ENCODE results near the gene TRPV4.

Gene TRPV4

GRCh38 chr12:109760930-109761921 is 72.0 kb downstream of the TRPV4 start:
- DNase-seq: no peak

DNA sequence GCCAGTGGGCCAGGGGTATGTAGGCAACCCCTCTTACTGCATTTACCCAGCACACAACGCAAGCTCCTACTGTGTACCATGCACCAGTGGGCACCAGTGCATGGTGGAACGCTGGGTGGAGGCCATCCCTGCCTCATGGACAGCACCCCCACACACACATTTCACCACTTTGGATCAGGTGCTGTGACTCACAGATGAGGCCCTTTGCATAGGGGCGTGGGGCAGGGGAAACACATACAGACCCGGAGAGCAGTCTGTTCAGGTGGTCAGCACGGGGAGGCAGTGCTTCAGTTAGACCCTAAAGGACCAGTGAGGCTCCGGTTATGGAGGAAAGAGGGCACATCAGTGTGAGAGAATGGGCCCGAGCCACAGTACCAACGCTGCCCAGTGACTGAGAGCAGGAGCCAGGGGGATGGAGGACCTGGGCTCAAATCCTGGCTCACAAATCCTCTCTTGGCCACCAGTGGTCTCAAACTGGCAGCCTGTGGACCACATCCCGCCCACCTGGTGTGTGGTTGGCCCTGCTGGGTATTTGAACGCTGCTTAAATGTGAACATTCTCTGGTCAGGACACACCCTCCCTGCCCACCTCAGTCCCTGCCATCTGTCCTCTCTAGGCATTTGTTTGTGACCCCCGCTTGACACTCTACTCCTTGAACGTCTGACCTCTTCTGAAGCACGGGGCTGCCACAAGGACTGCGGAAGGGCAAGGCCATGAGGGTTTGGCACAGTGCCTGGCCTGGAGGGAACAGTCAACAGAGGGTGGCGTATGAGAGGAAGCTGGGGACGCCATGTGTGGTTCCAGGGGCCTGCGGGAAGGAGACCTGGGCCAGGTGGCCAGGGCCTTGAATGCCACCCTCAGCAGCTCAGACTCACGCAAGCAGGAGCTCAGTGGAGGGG is 72.9 kb downstream of the TRPV4 start:
- DNase-seq: no peak

- DNase-seq: no peak
These were observed 73.6 kb downstream of the TRPV4 start for GRCh38 chr12:109759595-109759994.

- no peak for DNase-seq
These were observed 74.5 kb downstream of the TRPV4 start for GRCh38 chr12:109758426-109759420.

DNA sequence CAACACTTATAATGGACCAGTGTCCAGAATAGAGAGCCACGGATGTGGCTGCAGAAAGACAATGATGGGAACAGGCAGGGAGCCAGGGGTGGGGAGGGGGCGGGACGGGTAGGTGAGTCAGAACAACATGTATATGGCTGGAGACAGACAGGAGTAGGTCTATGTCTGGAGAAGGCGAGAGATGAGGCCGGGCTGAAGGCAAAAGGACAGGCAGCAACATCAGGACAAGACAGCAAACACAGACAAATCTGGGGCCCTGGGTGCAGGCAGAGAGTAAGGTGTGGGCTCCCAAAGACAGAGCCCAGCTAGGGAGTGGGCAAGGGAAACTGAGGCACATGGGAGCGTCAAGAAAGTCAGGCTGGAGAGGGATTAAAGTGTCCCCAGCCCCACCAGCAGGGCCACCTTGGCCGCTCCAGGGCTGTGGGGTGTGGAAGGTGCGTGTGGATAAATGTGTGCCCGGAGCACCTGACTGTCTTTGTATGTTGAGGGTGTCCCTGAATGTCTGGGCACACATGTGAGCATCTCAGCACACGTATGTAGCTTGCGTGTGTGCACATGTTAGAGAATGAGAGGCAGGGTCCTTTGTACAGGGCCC is 75.4 kb downstream of the TRPV4 start:
- DNase-seq: no peak

GRCh38 chr12:109756457-109756856 is 76.7 kb downstream of the TRPV4 start:
- no peak for DNase-seq

DNA sequence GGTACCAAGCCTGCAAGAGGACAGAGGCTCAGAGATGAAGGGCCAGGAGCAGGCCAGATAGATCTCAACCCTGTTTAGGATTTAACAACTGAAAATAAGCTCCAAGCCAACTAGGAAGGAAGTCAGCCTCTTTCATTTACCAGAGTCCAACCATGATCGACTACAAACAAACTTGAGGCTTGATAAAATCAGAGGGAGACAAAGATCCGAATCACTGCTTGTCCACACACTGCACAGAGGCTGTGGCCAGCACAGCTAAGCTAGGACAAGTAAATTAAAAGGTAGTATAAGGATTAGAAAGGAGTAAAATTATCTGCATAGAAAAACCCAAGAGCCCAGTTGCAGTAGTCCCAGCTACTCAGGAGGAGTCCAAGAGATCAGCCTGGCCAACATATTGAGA is 79.2 kb downstream of the TRPV4 start:
- DNase-seq: no peak

- DNase-seq: no peak
These were observed 80.2 kb downstream of the TRPV4 start for GRCh38 chr12:109753054-109753401.

DNA sequence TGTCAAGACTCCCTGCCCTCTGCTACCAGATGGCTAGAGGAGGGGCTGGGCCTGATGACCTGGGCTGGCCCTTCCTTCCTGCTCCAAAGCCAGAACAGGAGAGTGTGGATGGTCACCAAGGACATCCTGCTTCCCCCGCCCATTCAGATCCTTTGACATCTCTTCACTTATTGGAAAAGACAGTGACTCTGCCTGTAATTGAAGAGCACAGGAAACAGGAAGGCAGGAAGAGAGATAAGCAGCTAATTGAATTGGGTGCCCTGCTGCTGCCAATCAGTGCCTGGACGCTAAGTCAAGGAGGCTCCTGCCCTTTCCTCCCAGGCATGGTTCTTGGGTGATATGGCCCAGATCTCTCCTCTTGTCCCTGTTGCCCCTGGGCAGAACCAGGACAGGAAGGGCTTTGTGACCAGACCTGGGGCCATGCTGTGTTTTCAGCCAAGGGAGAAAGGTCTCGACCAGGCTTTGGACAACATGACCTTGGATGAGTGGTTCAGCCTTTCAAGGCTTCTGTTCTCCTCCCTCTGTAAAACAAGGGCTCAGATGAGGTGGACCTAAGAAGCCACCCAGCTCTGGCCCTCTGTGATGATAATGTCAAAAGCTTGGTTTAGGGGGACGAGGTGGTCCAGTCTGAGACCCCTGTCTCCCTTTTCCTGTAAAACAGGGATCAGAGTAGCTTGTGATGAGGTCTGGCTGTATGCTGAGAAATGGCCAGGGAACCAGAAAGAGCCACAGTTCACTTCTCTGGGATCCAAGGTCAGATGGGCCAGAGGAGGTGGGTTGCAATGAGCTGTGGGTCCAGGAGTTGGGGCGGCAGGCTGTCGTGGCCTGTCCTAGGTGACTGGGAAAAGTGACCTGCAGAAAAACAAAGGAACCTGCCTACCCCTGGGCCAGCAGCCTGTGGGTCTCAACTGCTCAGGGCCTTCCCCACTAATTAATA is 80.8 kb downstream of the TRPV4 start:
- no peak for DNase-seq

- DNase-seq: no peak
These were observed 87.9 kb downstream of the TRPV4 start for GRCh38 chr12:109744986-109745942.

DNA sequence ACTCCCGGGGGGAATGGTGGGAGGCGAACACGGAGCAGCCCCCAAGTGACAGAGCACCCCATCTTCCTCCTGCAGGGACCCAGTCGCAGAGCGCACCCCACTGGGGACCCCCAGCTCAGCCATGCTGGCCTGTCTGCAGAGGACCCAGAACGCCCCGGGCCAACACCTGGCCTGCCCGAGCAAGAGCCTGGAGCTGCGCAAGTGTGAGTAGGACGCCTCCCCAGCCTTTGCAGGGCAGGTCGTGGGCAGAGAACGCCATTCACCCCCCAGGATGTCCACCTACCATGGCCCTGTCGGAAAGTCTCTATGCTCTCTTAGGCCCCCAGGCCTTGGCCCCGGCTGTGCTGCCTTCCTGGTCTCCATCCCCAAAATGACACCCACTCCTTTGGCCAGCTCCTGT is 89.2 kb downstream of the TRPV4 start:
- no peak for DNase-seq

GRCh38 chr12:109743076-109743910 is 89.9 kb downstream of the TRPV4 start:
- no peak for DNase-seq

DNA sequence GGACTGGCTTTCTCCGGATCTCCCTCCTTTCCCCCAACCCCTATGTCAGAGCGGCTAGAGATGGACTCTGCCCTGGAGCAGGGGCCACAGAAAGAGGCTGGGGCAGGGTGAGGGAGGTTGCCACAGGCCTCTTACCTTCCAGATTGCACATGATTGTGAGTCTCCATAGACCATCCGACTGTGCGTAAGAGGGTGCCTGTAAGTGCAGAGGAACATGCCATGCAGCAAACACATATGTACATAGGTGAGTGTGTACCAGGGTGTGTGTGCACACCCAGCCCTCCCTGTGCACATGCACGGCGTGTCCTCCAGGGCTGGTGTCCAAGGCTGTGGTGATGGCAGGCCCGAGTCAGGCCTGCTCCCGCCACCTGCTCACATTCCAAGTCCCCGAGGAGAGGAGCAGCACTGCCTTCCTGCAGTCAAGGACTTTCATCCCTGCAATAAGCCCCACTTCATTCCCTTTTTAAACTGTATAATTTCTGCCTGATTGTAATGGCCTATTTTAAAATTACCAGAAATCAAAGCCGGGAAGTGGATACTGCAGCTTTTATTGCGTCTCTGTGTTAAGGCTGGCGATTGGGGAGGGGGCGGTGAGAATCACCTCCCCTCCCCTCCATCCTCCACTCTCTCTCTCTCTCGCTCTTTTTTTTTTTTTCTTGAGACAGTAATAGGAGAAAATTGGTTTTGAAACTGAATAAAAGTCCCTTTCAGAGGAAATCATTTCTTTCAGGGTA is 91.1 kb downstream of the TRPV4 start:
- no peak for DNase-seq

GRCh38 chr12:109741286-109741969 is 91.8 kb downstream of the TRPV4 start:
- no peak for DNase-seq

GRCh38 chr12:109740694-109741245 is 92.4 kb downstream of the TRPV4 start:
- DNase-seq: no peak

DNA sequence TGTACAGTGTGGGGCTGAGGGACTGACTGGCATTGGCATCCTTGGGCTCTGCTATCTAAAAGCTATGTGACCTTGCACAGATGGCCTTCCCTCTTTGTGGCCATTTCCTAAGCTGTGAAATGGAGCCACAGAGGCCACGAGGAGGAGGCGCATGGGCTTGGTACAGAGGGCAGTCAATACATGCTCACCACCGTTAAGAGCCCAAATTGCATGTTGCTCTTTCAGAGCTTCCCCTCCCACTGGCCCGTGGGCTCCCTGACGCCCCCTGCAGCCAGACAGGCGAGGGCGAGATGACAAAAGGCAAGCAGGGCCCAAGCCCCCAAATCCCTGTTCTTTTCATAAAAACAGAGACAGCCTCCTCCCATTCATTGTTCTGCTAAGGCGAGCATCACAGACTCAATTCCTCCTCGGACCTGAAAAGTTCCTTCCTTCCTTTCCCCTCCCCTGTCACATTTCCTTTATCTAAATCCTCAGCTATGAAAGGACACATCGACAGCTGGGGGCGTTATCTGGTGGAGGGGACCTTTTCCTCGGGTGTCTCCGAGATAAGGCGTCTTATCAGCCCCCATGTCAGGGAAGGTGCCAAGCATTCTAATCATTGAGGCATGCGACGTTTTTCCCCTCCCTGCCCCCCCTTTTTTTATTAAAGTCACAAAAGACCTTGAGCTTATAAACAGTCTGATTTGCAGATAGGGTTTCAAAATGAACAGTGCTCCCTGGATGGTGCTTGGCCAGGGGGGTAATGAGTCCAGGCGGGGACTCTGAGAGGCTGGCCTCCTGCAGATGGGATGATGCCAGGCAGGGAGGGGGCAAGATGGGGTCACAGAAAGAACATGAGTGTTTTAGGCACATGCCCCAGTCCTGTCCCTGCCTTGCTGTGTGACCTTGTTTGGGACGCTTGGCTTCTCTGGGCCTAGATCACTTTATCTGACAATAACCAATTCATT is 93.2 kb downstream of the TRPV4 start:
- no peak for DNase-seq
